Ascending aorta (tissue), 2 donors: ENCODE results near the gene ABCC11. TPM values are rescaled to one million over a fixed set of nuclear protein-coding genes. Genes with fewer than 3 reads are reported as not detected.
"Not testable (repeated sequence)": the region's sequence is repeated elsewhere in the genome, so short reads cannot be mapped to it uniquely, and the experiment has no call there.

Experiments used
- DNase-seq, 2 donors: peaks; one replicate each; pipeline ENCODE4 v3.0.0-alpha.2; 2019; ENCODE audit warnings: low spot score in 2 of 2
- H3K27ac ChIP-seq, 2 donors: fragments of 200-600 bp; sonication (generic); one replicate each; pipeline ENCODE4 v1.5.1; 2016 to 2017; ENCODE audit warnings: mild to moderate bottlenecking in 1 of 2
- H3K27me3 ChIP-seq: fragments of 200-600 bp; sonication (generic); one replicate; pipeline ENCODE4 v1.5.1; 2017
- H3K36me3 ChIP-seq, 2 donors: fragments of 200-600 bp; sonication (generic); one replicate each; pipeline ENCODE4 v1.5.1; 2016
- H3K4me1 ChIP-seq, 2 donors: fragments of 200-600 bp; sonication (generic); one replicate each; pipeline ENCODE4 v1.5.1; 2016 to 2017; ENCODE audit warnings: mild to moderate bottlenecking in 1 of 2
- H3K4me3 ChIP-seq, 2 donors: fragments of 200-600 bp; sonication (generic); one replicate each; pipeline ENCODE4 v1.5.1; 2016 to 2017; ENCODE audit warnings: mild to moderate bottlenecking in 1 of 2
- H3K9me3 ChIP-seq, 2 donors: fragments of 200-600 bp; sonication (generic); one replicate each; pipeline ENCODE4 v1.5.1; 2016
- CTCF ChIP-seq, 3 experiments: fragments of 200-600 bp in 2 of 3; fragments of 450-650 bp in 1 of 3; sonication (generic) in 2 of 3; IDR thresholded peaks; one replicate each; pipeline ENCODE4 v1.5.1; 2016 to 2019; ENCODE audit warnings: antibody characterized with exemption in 3 of 3, mild to moderate bottlenecking in 1 of 3, moderate library complexity in 1 of 3
- intact Hi-C: fragments of 100-400 bp; cut with DNase I; formaldehyde crosslinking; loops from one replicate; pipeline ENCODE4 v1.15.1; 2023
- total RNA-seq: library from RNA; depleted of rRNA; stranded (reverse); fragments of >200 nt; gene quantifications from one replicate; pipeline ENCODE4 v1.1.0, GENCODE V29; 2016

Gene ABCC11
- total RNA-seq, 1 donor from 2014 or later: not detected

GRCh38 chr16:48176635-48177408, 70.5 kb downstream of the ABCC11 start:
- DNase-seq: peak in 1 of 2 donors; percentile 37
- Histone ChIP-seq H3K36me3 (no peaks in the 10 kb centered on the region), H3K27ac (no peak overlapping the region), H3K4me3 (no peak overlapping the region), H3K4me1 (no peaks in the 10 kb centered on the region), H3K27me3 (no peaks in the 10 kb centered on the region), H3K9me3 (no peaks in the 10 kb centered on the region)
- TF ChIP-seq CTCF (IDR thresholded peaks at IDR 0.05): no peak
- intact Hi-C loops: no loop called here

- H3K4me3 ChIP-seq: no peak overlapping the region
- H3K27ac ChIP-seq: no peak overlapping the region
- intact Hi-C loops: no loop called here
- H3K9me3 ChIP-seq: no peaks in the 10 kb centered on the region
- H3K27me3 ChIP-seq: no peaks in the 10 kb centered on the region
- no peak for TF ChIP-seq CTCF (IDR thresholded peaks at IDR 0.05)
- no peaks in the 10 kb centered on the region for H3K4me1 ChIP-seq
- H3K36me3 ChIP-seq: no peaks in the 10 kb centered on the region
- DNase-seq: no peak
Observed at GRCh38 chr16:48173889-48174288, 73.5 kb downstream of the ABCC11 start.

- no peaks in the 10 kb centered on the region for H3K4me1 ChIP-seq
- H3K9me3 ChIP-seq: no peaks in the 10 kb centered on the region
- DNase-seq: no peak
- H3K4me3 ChIP-seq: no peak overlapping the region
- H3K36me3 ChIP-seq: no peaks in the 10 kb centered on the region
- H3K27me3 ChIP-seq: no peaks in the 10 kb centered on the region
- no peak overlapping the region for H3K27ac ChIP-seq
- intact Hi-C loops: no loop called here
- no peak for TF ChIP-seq CTCF (IDR thresholded peaks at IDR 0.05)
Observed at GRCh38 chr16:48172682-48173081, 74.7 kb downstream of the ABCC11 start.

- TF ChIP-seq CTCF (IDR thresholded peaks at IDR 0.05): no peak
- no peaks in the 10 kb centered on the region for H3K9me3 ChIP-seq
- intact Hi-C loops: loop anchor here (10.0 kb wide), 1 partner anchor 1225 kb away; no protein-coding TSS in a partner anchor
- H3K4me1 ChIP-seq: no peaks in the 10 kb centered on the region
- H3K36me3 ChIP-seq: no peaks in the 10 kb centered on the region
- peak in 1 of 2 donors; percentile 25 for DNase-seq
- H3K4me3 ChIP-seq: no peak overlapping the region
- H3K27me3 ChIP-seq: no peaks in the 10 kb centered on the region
- no peak overlapping the region for H3K27ac ChIP-seq
Observed at GRCh38 chr16:48169896-48170295, 77.4 kb downstream of the ABCC11 start.

- no peak for DNase-seq
- H3K4me3 ChIP-seq: no peak overlapping the region
- intact Hi-C loops: loop anchor here (10.0 kb wide), 1 partner anchor 1223 kb away; no protein-coding TSS in a partner anchor
- H3K4me1 ChIP-seq: peaks cover 0 to 3% of the 10 kb centered on the region in 2 donors
- H3K27me3 ChIP-seq: no peaks in the 10 kb centered on the region
- TF ChIP-seq CTCF (IDR thresholded peaks at IDR 0.05): no peak
- H3K27ac ChIP-seq: no peak overlapping the region
- H3K36me3 ChIP-seq: no peaks in the 10 kb centered on the region
- no peaks in the 10 kb centered on the region for H3K9me3 ChIP-seq
Observed at GRCh38 chr16:48168075-48168474, 79.3 kb downstream of the ABCC11 start.

GRCh38 chr16:48166617-48167016, 80.7 kb downstream of the ABCC11 start:
- intact Hi-C loops: loop anchor here (10.0 kb wide), 1 partner anchor 1222 kb away; no protein-coding TSS in a partner anchor
- not testable (repeated sequence) for DNase-seq, H3K27ac ChIP-seq, H3K4me1 ChIP-seq, H3K27me3 ChIP-seq, H3K4me3 ChIP-seq, H3K9me3 ChIP-seq, H3K36me3 ChIP-seq
